ENCODE results near the gene SFPQ.

The SFPQ gene

GRCh38 chr1:35201631-35202030 lies 8.7 kb upstream of the SFPQ start:
- H3K79me2 ChIP-seq (ENCODE audit: low read length), result no peaks in the 10 kb centered on the region
- H3K4me1 ChIP-seq (ENCODE audit: low read length), result no peaks in the 10 kb centered on the region
- H3K9ac ChIP-seq (ENCODE audit: low read length), result no peak overlapping the region
- H3K27me3 ChIP-seq (replicated peaks; ENCODE audit: insufficient read depth, low read length), result no peaks in the 10 kb centered on the region
- H2AFZ ChIP-seq (ENCODE audit: low read length), result no peak overlapping the region
- no peaks in the 10 kb centered on the region for H3K9me2 ChIP-seq (replicated peaks; ENCODE audit: insufficient read depth, low read length)
- TF ChIP-seq, protein P1, sequence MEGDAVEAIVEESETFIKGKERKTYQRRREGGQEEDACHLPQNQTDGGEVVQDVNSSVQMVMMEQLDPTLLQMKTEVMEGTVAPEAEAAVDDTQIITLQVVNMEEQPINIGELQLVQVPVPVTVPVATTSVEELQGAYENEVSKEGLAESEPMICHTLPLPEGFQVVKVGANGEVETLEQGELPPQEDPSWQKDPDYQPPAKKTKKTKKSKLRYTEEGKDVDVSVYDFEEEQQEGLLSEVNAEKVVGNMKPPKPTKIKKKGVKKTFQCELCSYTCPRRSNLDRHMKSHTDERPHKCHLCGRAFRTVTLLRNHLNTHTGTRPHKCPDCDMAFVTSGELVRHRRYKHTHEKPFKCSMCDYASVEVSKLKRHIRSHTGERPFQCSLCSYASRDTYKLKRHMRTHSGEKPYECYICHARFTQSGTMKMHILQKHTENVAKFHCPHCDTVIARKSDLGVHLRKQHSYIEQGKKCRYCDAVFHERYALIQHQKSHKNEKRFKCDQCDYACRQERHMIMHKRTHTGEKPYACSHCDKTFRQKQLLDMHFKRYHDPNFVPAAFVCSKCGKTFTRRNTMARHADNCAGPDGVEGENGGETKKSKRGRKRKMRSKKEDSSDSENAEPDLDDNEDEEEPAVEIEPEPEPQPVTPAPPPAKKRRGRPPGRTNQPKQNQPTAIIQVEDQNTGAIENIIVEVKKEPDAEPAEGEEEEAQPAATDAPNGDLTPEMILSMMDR (IDR thresholded peaks at IDR 0.05; ENCODE audit: low read length), result no peak
- TF ChIP-seq EZH2phosphoT487 (IDR thresholded peaks at IDR 0.05; ENCODE audit: low read length), result no peak
- H3K4me3 ChIP-seq (ENCODE audit: low read length), result no peak overlapping the region
- no peaks in the 10 kb centered on the region for H3K9me3 ChIP-seq (replicated peaks; ENCODE audit: insufficient read depth, low read length)
- no peak for DNase-seq
- no peaks in the 10 kb centered on the region for H4K20me1 ChIP-seq (ENCODE audit: insufficient read depth, low read length)
- no peaks in the 10 kb centered on the region for H3F3A ChIP-seq (ENCODE audit: insufficient read depth, low read length)
- no peak overlapping the region for H3K4me2 ChIP-seq (ENCODE audit: low read depth, low read length)
- no peak overlapping the region for H3K27ac ChIP-seq (ENCODE audit: low read length)
- H3K36me3 ChIP-seq (replicated peaks; ENCODE audit: insufficient read depth, low read length), result no peaks in the 10 kb centered on the region

DNA sequence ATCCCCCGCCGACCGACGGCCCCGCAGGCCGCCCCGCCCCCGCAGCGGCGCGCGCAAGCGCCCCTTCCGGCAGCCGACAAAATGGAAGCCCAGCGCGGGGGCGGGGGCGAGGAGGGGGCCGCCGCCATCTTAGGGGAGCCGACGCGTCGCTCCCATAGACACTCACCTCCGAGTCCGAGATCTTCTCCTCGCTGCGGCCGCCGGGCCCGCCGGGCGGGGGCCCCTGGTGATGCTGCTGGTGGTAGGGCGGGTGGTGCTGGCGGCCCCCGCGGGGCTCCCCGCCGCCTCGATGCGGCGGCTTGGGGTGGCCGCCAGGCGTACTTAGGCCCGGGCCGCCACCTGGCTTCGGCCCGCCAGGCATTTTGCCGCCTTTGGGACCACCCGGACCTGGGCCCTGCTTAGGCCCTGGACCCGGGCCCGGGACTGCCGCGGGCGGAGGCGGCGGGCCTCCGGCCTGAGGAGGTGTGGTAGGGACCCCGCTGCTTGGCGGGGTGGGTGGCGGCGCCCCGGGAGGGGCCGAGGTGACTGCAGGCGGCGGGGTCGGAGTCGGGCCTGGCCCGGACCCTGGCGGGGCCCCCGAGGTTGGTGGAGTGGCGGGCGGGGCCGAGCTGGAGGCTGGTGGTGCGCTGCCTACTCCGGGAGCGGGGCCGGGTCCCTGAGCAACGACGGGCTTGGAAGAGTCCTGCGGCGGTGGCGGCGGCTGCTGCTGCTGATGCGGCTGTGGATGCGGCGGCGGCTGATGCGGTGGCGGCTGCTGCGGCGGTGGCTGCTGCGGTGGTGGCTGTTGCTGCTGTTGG lies 691 bp downstream of the SFPQ start:
- Histone ChIP-seq H3K36me3 (replicated peaks; ENCODE audit: insufficient read depth, low read length) (peaks cover 16% of the 10 kb centered on the region), H3K4me2 (ENCODE audit: low read depth, low read length) (peak overlapping the region; percentile 15; the same call in 1 of the 2 replicates), H3K4me3 (ENCODE audit: low read length) (peak overlapping the region; percentile 86), H3K4me1 (ENCODE audit: low read length) (peaks cover 11% of the 10 kb centered on the region; the same call in 1 of the 2 replicates), H3K27ac (ENCODE audit: low read length) (peak overlapping the region; percentile 90), H3K27me3 (replicated peaks; ENCODE audit: insufficient read depth, low read length) (no peaks in the 10 kb centered on the region), H3K9me3 (replicated peaks; ENCODE audit: insufficient read depth, low read length) (no peaks in the 10 kb centered on the region), H3F3A (ENCODE audit: insufficient read depth, low read length) (peaks cover 9% of the 10 kb centered on the region; the same call in 1 of the 2 replicates), H3K9ac (ENCODE audit: low read length) (peak overlapping the region; percentile 95), H2AFZ (ENCODE audit: low read length) (no peak overlapping the region), H4K20me1 (ENCODE audit: insufficient read depth, low read length) (peaks cover 45% of the 10 kb centered on the region), H3K9me2 (replicated peaks; ENCODE audit: insufficient read depth, low read length) (no peaks in the 10 kb centered on the region), H3K79me2 (ENCODE audit: low read length) (peaks cover 56% of the 10 kb centered on the region)
- DNase-seq, result peak; percentile 80
- TF ChIP-seq EZH2phosphoT487 (IDR thresholded peaks at IDR 0.05; ENCODE audit: low read length) (no peak), EZH2 (optimal IDR thresholded peaks at IDR 0.05; ENCODE audit: low read depth, low read length) (no peak)
- TF ChIP-seq, protein P1 (IDR thresholded peaks at IDR 0.05; ENCODE audit: low read length), result no peak

DNA sequence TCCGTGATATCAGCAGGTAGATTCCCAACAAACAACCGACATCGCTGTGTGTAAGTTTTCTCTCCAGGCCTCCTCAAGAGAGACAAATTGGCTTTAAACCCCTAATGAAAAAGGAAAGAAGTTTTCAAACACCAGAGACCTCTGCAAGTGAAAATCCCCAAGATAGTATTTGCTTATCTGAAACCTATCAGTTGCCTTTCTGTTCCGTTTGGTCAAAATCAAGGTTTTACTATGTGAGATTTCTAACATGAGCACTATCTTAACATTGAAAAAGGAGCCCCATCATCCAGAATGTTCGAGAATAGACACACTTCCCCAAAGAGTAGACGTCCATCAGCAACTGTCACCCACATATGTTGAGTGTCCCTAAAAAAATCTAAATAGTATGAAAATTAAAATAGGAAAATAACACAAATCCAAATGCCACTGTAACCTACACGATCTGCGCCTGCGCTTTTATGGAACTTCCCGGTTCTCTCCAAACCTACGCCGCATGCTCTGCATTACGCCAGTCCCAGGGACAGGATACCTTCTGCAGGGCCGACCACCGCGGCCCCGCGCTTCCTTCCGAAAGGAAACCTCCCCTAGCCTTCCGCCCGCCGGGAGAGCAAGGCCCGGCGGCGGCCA lies 1.4 kb downstream of the SFPQ start:
- H2AFZ ChIP-seq (ENCODE audit: low read length), result no peak overlapping the region
- peak; percentile 15 for DNase-seq
- peaks cover 9% of the 10 kb centered on the region; the same call in 1 of the 2 replicates for H3F3A ChIP-seq (ENCODE audit: insufficient read depth, low read length)
- H4K20me1 ChIP-seq (ENCODE audit: insufficient read depth, low read length), result peaks cover 51% of the 10 kb centered on the region
- peak overlapping the region; percentile 95; the same call in 1 of the 2 replicates for H3K9ac ChIP-seq (ENCODE audit: low read length)
- peak overlapping the region; percentile 86 for H3K4me3 ChIP-seq (ENCODE audit: low read length)
- TF ChIP-seq EZH2 (optimal IDR thresholded peaks at IDR 0.05; ENCODE audit: low read depth, low read length) (no peak), EZH2phosphoT487 (IDR thresholded peaks at IDR 0.05; ENCODE audit: low read length) (no peak)
- TF ChIP-seq, protein P1 (IDR thresholded peaks at IDR 0.05; ENCODE audit: low read length), result no peak
- 0 out of 2 replicates have a peak overlapping the region, but pooled peaks have one; percentile 2 for H3K27ac ChIP-seq (ENCODE audit: low read length)
- peaks cover 23% of the 10 kb centered on the region for H3K36me3 ChIP-seq (replicated peaks; ENCODE audit: insufficient read depth, low read length)
- H3K4me2 ChIP-seq (ENCODE audit: low read depth, low read length), result peak overlapping the region; percentile 64
- H3K9me3 ChIP-seq (replicated peaks; ENCODE audit: insufficient read depth, low read length), result no peaks in the 10 kb centered on the region
- H3K27me3 ChIP-seq (replicated peaks; ENCODE audit: insufficient read depth, low read length), result no peaks in the 10 kb centered on the region
- H3K79me2 ChIP-seq (ENCODE audit: low read length), result peaks cover 63% of the 10 kb centered on the region
- peaks cover 11% of the 10 kb centered on the region; the same call in 1 of the 2 replicates for H3K4me1 ChIP-seq (ENCODE audit: low read length)
- H3K9me2 ChIP-seq (replicated peaks; ENCODE audit: insufficient read depth, low read length), result no peaks in the 10 kb centered on the region
